GOT3 (cell line): ENCODE results near the gene RNASE2.
"Not testable (repeated sequence)": the region's sequence is repeated elsewhere in the genome, so short reads cannot be mapped to it uniquely, and the experiment has no call there.

ENCODE experiments used
- DNase-seq: peaks from one replicate; lab custom pipeline; 2025; ENCODE audit warnings: mixed read lengths; lab: John Stamatoyannopoulos, UW

RNASE2 gene

GRCh38 chr14:20954736-20955537, at the start of gene RNASE2:
TSS of gene RNASE2 (plus strand) at chr14:20955487. CDS start at chr14:20955772, 285 bp downstream.
- not testable (repeated sequence) for DNase-seq

- no peak for DNase-seq
These were observed 49.6 kb upstream of the RNASE2 start for GRCh38 chr14:20905676-20906075.

- DNase-seq: no peak
These were observed 48.1 kb upstream of the RNASE2 start for GRCh38 chr14:20907214-20907613.

- not testable (repeated sequence) for DNase-seq
These were observed 44.5 kb upstream of the RNASE2 start for GRCh38 chr14:20910822-20911221.

GRCh38 chr14:20919038-20919756, 36.1 kb upstream of the RNASE2 start:
- DNase-seq: not testable (repeated sequence)

- not testable (repeated sequence) for DNase-seq
These were observed 31.5 kb upstream of the RNASE2 start for GRCh38 chr14:20923766-20924297.

- DNase-seq: no peak
These were observed 21.0 kb upstream of the RNASE2 start for GRCh38 chr14:20934148-20934762.

GRCh38 chr14:20935303-20935984, 19.8 kb upstream of the RNASE2 start:
- no peak for DNase-seq

GRCh38 chr14:20945146-20945545, 10.1 kb upstream of the RNASE2 start:
- DNase-seq: not testable (repeated sequence)

GRCh38 chr14:20946707-20947106, 8.6 kb upstream of the RNASE2 start:
- DNase-seq: not testable (repeated sequence)

- DNase-seq: not testable (repeated sequence)
These were observed 219 bp downstream of the RNASE2 start for GRCh38 chr14:20955538-20955873.

GRCh38 chr14:20956376-20956976, 1.2 kb downstream of the RNASE2 start:
- no peak for DNase-seq

- not testable (repeated sequence) for DNase-seq
These were observed 3.7 kb downstream of the RNASE2 start for GRCh38 chr14:20958946-20959345.

- no peak for DNase-seq
These were observed 14.0 kb downstream of the RNASE2 start for GRCh38 chr14:20969336-20969735.

- no peak for DNase-seq
These were observed 15.3 kb downstream of the RNASE2 start for GRCh38 chr14:20970647-20970982.

- DNase-seq: peak; percentile 27
These were observed 15.9 kb downstream of the RNASE2 start for GRCh38 chr14:20970983-20971704.

- DNase-seq: no peak
These were observed 16.4 kb downstream of the RNASE2 start for GRCh38 chr14:20971705-20972021.

GRCh38 chr14:20973501-20973900, 18.2 kb downstream of the RNASE2 start:
- no peak for DNase-seq

- no peak for DNase-seq
These were observed 21.0 kb downstream of the RNASE2 start for GRCh38 chr14:20976291-20976690.

GRCh38 chr14:20978687-20979086, 23.4 kb downstream of the RNASE2 start:
- no peak for DNase-seq

GRCh38 chr14:20980906-20981305, 25.6 kb downstream of the RNASE2 start:
- no peak for DNase-seq
